HG03432 (cell line): ENCODE measurements around the gene AKR7A3.
"Not testable (repeated sequence)": the region's sequence is repeated elsewhere in the genome, so short reads cannot be mapped to it uniquely, and the experiment has no call there.

Experiments
- ATAC-seq: cut with Tn5 transposase; IDR thresholded peaks from one replicate; pipeline ENCODE4 v1.9.1; 2021; ENCODE audit warnings: mild to moderate bottlenecking, moderate library complexity; ENCODE audit not compliant: unreplicated experiment

Gene AKR7A3

GRCh38 chr1:19300211-19300610, 11.6 kb upstream of the AKR7A3 start:
- no peak for ATAC-seq

GRCh38 chr1:19294638-19295037, 6.1 kb upstream of the AKR7A3 start:
- ATAC-seq, result no peak

DNA sequence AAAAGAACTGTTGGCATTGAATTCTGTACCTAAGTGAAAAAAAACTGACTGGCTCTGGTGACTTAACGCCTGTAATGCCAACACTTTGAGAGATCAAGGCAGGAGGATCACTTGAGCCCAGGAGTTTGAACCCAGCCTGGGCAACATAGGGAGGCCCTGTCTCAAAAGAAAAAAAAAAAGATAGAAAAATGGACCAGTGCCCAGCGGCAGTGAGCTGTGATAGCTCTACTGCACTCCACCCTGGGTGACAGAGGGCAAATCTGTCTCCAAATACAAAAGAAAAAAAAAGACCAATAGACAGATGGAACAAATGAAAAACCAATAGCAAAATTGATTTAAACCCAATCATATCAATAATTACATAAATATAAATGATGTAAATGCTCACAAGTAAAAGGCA, 674 bp upstream of the AKR7A3 start:
- no peak for ATAC-seq

DNA sequence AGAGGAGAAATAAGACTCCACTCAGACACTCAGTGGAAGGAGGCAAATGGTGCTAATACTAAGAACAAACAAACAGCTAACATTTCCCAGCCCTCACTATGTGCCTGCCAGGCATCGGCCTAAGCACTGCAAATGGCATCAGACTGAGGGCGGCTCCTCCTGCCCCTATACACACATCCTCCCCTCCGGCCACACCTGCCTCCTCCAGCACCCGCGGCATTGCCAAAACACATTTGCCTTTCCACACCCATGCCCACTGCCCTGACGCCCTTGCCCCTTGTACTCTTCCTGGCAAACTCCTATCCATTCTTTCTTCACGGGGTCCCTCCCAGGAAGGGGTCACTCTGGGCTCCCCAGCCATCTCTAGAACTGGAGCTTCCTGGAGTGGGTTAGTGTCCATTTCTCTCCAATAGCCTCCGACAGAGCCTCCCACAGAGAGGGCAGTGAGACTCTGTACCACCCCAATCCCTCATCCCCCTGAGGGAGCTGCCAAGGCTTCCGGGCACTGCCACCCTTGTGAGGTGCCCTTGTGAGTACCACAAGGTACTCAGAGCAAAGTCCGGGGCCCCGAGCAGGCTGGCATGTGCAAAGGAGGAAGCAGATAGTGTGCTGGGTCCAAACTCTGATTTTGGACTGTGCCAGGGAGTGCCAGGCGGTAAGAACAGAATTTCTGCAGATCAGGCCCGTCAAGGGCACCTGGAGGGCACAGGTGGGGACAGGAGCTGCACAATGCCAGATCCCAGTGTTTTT, 959 bp downstream of the AKR7A3 start:
- ATAC-seq, result no peak

- ATAC-seq, result not testable (repeated sequence)
Observed at GRCh38 chr1:19285807-19286206, 2.8 kb downstream of the AKR7A3 start.

DNA sequence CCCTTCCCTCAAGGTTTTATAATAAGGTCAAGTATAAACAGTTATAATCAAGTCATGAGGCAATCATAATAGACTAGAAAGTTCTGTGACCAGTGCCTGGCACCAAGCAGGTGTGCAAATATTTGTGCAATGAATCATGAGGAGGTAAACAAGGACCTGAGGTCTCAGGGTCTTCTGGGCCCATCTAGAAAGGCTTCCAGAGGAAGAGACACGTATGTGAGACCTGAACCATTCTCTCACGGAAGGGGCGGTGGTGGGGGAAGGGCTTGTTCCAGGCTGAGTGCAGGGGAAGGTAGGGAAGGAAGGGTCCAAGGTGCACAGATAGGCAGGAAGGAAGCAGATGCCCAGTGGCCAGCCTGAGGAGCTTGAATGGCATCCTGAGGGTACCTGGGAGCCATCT, 3.2 kb downstream of the AKR7A3 start:
- not testable (repeated sequence) for ATAC-seq

DNA sequence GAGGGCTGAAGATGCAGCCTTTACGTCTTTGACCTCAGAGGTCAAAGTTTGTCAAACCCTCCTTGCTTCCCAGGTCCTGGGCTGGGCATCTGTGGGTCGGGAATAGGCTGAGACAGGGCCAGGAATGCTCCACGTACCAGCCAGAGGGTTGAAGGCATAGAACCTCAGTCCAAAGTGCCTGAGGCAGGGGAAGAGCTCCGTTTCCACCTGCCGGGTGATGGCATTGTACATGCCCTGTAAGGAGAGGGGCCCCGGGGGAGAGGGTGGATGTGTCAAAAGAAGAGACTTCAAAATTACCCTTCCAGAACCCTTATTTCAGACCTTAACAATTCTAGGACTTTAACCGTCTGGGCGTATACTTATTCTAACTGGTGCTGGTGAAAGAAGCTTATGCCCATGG, 3.7 kb downstream of the AKR7A3 start:
- no peak for ATAC-seq

DNA sequence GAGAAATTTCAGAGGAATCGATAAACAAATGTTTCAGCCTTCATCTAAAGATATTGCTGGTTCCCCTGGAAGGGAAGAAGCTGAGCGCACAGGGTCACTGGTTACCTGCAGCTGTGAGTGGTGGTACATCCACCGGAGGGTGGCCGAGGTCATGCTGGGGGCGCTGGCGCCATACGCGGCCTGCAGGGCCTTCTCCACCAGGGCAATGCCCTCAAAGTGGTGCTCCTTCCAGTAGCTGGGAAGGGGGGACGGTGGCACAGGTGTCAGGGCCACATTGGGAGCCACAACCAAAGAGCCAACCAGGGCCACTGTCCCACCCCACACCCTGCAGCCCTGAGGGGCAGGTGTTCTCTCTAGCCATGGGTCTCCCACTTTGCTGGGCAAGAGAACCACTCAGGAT, 4.7 kb downstream of the AKR7A3 start:
- no peak for ATAC-seq

DNA sequence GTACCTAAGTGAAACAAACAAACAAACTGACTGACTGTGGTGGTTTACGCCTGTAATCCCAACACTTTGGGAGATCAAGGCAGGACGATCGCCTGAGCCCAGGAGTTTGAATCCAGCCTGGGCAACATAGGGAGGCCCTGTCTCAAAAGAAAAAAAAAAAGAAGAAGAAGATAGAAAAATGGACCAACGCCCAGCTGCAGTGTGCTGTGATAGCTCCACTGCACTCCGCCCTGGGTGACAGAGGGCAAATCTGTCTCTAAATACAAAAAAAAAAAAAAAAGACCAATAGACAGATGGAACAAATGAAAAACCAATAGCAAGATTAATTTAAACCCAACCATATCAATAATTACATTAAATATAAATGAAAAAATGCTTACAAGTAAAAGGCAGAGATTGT, 13.9 kb downstream of the AKR7A3 start:
- no peak for ATAC-seq

GRCh38 chr1:19273844-19274531, 14.6 kb downstream of the AKR7A3 start:
- ATAC-seq, result not testable (repeated sequence)

- ATAC-seq, result no peak
Observed at GRCh38 chr1:19273106-19273843, 15.3 kb downstream of the AKR7A3 start.

- no peak for ATAC-seq
Observed at GRCh38 chr1:19272064-19272463, 16.5 kb downstream of the AKR7A3 start.

- not testable (repeated sequence) for ATAC-seq
Observed at GRCh38 chr1:19270343-19270730, 18.2 kb downstream of the AKR7A3 start.

GRCh38 chr1:19269427-19270342, 18.9 kb downstream of the AKR7A3 start:
- ATAC-seq, result not testable (repeated sequence)

DNA sequence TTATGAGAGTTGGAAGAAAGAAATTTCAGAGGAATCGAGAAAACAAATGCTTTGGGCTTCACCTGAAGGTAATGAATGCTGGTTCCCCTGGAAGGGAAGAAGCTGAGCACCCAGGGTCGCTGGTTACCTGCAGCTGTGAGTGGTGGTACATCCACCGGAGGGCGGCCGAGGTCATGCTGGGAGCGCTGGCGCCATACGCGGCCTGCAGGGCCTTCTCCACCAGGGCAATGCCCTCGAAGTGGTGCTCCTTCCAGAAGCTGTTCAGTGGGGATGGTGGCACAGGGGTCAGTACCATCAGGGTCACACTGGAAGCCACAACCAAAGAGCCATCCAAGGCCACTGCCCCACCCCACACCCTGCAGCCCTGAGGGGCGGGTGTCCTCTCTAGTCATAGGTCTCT, 20.1 kb downstream of the AKR7A3 start:
- ATAC-seq, result no peak

DNA sequence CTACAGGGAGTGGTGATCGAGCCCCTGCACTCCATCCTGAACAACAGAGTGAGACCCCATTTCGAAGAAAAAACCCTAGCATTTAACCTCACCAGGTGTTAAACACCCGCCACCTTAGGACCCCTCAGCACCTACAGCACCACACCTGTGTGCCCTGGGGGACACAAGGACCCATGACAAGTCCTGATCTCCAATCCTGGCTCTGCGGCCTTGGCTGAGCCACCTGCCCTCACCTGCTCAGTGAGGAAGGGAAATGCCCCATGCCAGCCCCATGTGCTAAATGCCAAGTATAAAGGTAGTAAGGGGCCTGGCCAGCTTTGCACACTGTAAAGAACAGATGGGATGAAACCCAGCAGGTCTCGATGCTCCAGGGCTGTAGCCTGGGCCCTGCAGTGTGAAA, 25.8 kb downstream of the AKR7A3 start:
- no peak for ATAC-seq

DNA sequence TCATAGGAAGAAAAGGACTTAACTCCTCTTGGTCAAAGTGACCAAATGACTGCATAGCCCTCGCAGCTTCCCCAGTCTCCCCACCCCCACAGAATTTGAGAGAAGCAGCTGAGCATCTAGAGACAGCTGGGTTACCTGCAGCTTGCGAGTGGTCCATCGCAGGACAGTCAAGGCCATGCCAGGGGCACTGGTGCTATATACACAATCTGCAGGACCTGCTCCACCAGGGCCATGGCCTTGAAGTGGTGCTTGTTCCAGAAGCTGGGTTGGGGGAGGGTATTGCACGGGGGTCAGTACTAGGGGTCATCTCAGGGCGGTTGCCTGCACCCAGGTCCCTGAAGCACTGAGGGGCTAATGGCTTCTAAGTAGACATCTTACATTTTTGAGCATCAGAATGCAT, 26.5 kb downstream of the AKR7A3 start:
- ATAC-seq, result no peak

DNA sequence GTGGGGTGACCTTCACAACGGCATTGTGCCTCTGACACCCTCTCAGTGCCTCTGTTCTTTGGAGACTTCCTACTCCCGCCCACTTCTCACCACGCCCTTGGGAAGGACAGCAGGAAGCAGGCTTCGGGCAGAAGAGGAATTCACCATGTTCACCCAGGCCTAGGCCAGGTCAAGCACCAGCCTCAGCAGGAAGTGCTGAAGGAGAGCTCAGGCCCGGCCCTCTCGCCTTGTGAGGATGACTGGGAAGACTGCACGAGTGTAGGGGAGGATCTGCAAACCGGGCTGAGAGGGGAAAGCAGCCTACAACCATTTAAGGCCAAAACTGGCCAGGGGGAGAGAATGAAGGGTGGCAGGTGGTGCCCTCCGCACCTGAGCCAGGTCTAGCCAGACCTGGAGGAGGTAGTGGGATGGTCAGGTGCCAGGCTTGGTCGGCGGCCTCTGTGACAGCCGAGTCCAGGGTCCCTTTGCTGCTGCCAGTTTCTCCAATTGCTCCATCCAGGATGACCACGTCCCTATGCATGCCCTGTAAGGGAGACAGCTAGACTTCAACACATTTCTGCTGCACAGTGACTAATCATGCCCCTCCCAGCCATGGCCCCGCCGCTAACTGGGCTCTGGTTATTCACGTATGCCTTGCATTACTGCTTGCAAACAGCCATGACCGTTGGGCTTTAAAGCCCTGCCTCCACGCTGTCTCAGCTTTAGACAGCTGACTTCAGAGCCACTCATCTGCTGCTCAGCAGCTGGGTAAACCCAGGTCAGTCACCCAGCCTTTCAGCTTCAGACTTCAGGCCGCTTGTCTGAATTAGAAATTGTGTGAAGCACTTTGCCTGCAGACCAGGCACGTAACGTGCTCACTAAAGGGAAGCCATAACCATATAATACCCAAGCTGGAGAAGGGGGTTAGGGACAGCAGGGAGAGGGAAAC, 28.1 kb downstream of the AKR7A3 start:
- ATAC-seq, result no peak

- ATAC-seq, result no peak
Observed at GRCh38 chr1:19258353-19258752, 30.2 kb downstream of the AKR7A3 start.
